ENCODE data around the gene RPP40. TPM values are rescaled to one million over a fixed set of nuclear protein-coding genes. Genes with fewer than 3 reads are reported as not detected.

The RPP40 gene
- total and polyA plus RNA-seq, 2 of the 8 experiments (the other 6 are each of a cell fraction or from before 2014, with no cell fraction given): 7.0 to 15.7 TPM

DNA sequence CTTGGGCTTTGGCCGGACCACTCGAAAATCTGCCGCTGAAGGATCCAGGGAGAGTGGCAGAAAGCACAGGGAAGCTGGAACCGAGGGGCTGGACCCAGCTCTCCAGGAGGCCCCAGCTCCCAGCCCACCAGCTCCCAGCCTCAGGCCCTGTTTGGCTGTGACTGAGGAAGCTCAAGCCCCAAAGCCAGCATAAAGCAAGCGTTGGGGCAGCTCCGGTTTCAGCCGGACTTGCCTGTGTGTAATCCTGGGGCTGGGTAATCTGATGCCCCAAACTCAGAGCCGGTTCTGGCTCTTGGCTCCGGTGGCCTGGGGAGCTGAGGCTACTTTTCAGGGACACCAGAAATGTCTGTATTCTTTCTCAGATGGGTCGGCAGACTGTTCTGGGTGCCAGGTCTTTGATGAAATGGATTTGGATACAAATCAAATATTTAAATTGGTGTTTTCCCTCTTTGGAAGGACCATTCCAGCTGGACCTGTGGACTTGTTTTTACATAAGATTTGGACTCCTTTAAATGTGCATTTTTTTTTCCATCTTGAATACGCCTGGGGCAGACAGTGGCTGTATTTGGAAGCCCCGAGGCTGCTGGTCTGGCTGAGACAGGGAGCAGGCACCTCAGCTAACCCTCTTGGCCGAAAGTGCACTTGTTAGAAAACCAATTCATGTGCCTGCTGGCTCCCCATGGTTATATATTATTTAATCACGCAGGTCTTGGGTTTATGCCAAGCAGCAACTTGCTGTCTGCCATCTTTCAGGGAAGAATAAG is 29.7 kb downstream of the RPP40 start:
- peak overlapping the region; percentile 43; the same call in 1 of the 2 replicates for H2AFZ ChIP-seq (ENCODE audit: low read length)
- H3K36me3 ChIP-seq (ENCODE audit: control insufficient read depth in 2 of 4, insufficient read depth in 4 of 4, low read length in 3 of 4): no peaks in the 10 kb centered on the region
- H4K8ac ChIP-seq (ENCODE audit: extremely low read depth, insufficient read depth, low read length): peak overlapping the region; percentile 69; the same call in 1 of the 2 replicates
- no peaks in the 10 kb centered on the region for H3K79me2 ChIP-seq (ENCODE audit: control insufficient read depth in 1 of 2, insufficient read depth in 2 of 2, low read length in 2 of 2)
- no peak overlapping the region for H3K27ac ChIP-seq (ENCODE audit: low read depth, low read length)
- peak overlapping the region; percentile 37 to 51; a peak in 2 of 4 replicates for H3K4me2 ChIP-seq (ENCODE audit: insufficient read depth in 1 of 2, low read depth in 2 of 2, low read length in 2 of 2)
- ChIA-PET CTCF (ENCODE audit: partially characterized antibody) (interaction anchor here (0.5 to 2.1 kb wide), 14 partner anchors 9 to 820 kb away, joined by 3 to 7 read pairs (median 3); no protein-coding TSS in a partner anchor), POLR2A (ENCODE audit: partially characterized antibody) (interaction anchor here (0.6 to 2.6 kb wide), 7 partner anchors 9 to 48 kb away, joined by 3 to 9 read pairs (median 3); partner anchors contain the start of gene RPP40)
- H3K56ac ChIP-seq (replicated peaks; ENCODE audit: insufficient read length, low read depth, low read length): no peak overlapping the region
- H2BK20ac ChIP-seq (ENCODE audit: low read length): no peak overlapping the region; the same call in 1 of the 2 replicates
- no peak for FAIRE-seq
- whole genome bisulfite sequencing, 2 experiments (ENCODE audit: extremely low coverage in 1 of 2, insufficient coverage in 1 of 2, insufficient read length in 1 of 2, insufficient replicate concordance in 2 of 2, low coverage in 1 of 2, low lambda C conversion rate in 2 of 2, missing lambda C conversion rate in 1 of 2): 56% methylated on average over 14 of the region's 14 CpGs; no CpG with 5 or more reads in 1 of the 2 experiments
- peak overlapping the region; percentile 11 for H4K5ac ChIP-seq (ENCODE audit: insufficient read length, low read depth, low read length)
- peak overlapping the region in 1 of 4 experiments; percentile 9; a peak in 1 of 8 replicates for H3K4me3 ChIP-seq (ENCODE audit: extremely low read depth in 1 of 4, insufficient read depth in 2 of 4, low read depth in 3 of 4, low read length in 4 of 4)
- H3K23ac ChIP-seq (ENCODE audit: insufficient read length): no peak overlapping the region
- no peak overlapping the region; a peak in 1 of 7 replicates for H3K9ac ChIP-seq (replicated peaks in 1 of 4; ENCODE audit: extremely low read depth in 1 of 4, low read depth in 3 of 4, low read length in 3 of 4)
- H3K14ac ChIP-seq (ENCODE audit: insufficient read length): no peak overlapping the region
- H2BK12ac ChIP-seq (ENCODE audit: low read depth, low read length): peak overlapping the region; percentile 95; the same call in 1 of the 2 replicates
- H2AK5ac ChIP-seq (ENCODE audit: low read depth, low read length): no peak overlapping the region
- H3K18ac ChIP-seq (ENCODE audit: extremely low read depth, low read length): peak overlapping the region; percentile 87
- no peak overlapping the region for H4K91ac ChIP-seq (replicated peaks; ENCODE audit: insufficient read length, low read length)
- peaks cover 4 to 8% (median 6%) of the 10 kb centered on the region in 4 experiments for H3K4me1 ChIP-seq (replicated peaks in 1 of 4; ENCODE audit: control insufficient read depth in 3 of 4, insufficient read depth in 4 of 4, low read length in 3 of 4)
- no peaks in the 10 kb centered on the region for H3K27me3 ChIP-seq (replicated peaks in 1 of 4; ENCODE audit: control insufficient read depth in 3 of 4, extremely low read depth in 1 of 4, insufficient read depth in 3 of 4, low read length in 3 of 4)
- no peaks in the 10 kb centered on the region for H3K23me2 ChIP-seq (ENCODE audit: low read depth, low read length)
- DNase-seq (ENCODE audit: low read depth in 1 of 2, low spot score in 2 of 2): peak; percentile 47 to 66
- no peaks in the 10 kb centered on the region for H4K20me1 ChIP-seq (replicated peaks in 1 of 2; ENCODE audit: control insufficient read depth in 1 of 2, insufficient read depth in 2 of 2, low read length in 2 of 2)
- no peaks in the 10 kb centered on the region for H3K79me1 ChIP-seq (ENCODE audit: low read depth, low read length)
- H3K4ac ChIP-seq (replicated peaks; ENCODE audit: insufficient read length, low read depth, low read length): no peak overlapping the region
- H2BK120ac ChIP-seq (replicated peaks; ENCODE audit: low read depth, low read length): no peak overlapping the region
- H2BK15ac ChIP-seq (ENCODE audit: low read length): no peak overlapping the region
- 0 out of 2 replicates have a peak overlapping the region, but pooled peaks have one; percentile 60 for H2BK5ac ChIP-seq (ENCODE audit: low read depth, low read length)
- H3K9me3 ChIP-seq (ENCODE audit: insufficient read depth in 2 of 2, low read depth in 1 of 2, low read length in 1 of 2): peaks cover 0 to under 1% of the 10 kb centered on the region in 2 experiments; a peak in 1 of 4 replicates
- TF ChIP-seq TAF7 (optimal IDR thresholded peaks at IDR 0.05; ENCODE audit: borderline replicate concordance, low read depth, low read length): peak; percentile 70
- peak; percentile 85; the same call in 1 of the 2 replicates for TF ChIP-seq RBBP5 (IDR thresholded peaks at IDR 0.05; ENCODE audit: borderline replicate concordance, low read depth, low read length)
- TF ChIP-seq GABPA (IDR thresholded peaks at IDR 0.05; ENCODE audit: borderline replicate concordance, insufficient read depth, low read length): no peak
- TF ChIP-seq TAF1 (IDR thresholded peaks at IDR 0.05; ENCODE audit: low read depth, low read length): peak; percentile 82
- peak; percentile 65 for TF ChIP-seq POLR2AphosphoS5 (IDR thresholded peaks at IDR 0.05; ENCODE audit: low read depth, low read length)
- TF ChIP-seq USF2 (IDR thresholded peaks at IDR 0.05; ENCODE audit: low read length): no peak
- TF ChIP-seq POLR2A (IDR thresholded peaks at IDR 0.05; ENCODE audit: control extremely low read depth in 1 of 2, low read depth in 2 of 2, low read length in 2 of 2): peak in 1 of 2 experiments; percentile 76; a peak in 2 of 3 replicates
